ENCODE results near the gene CNGB1. TPM values are rescaled to one million over a fixed set of nuclear protein-coding genes. Genes with fewer than 3 reads are reported as not detected.
"Not testable (repeated sequence)": the region's sequence is repeated elsewhere in the genome, so short reads cannot be mapped to it uniquely, and the experiment has no call there.

The CNGB1 gene
- total RNA-seq, 2 donors from 2014 or later = 0.34 TPM; not detected in 1

DNA sequence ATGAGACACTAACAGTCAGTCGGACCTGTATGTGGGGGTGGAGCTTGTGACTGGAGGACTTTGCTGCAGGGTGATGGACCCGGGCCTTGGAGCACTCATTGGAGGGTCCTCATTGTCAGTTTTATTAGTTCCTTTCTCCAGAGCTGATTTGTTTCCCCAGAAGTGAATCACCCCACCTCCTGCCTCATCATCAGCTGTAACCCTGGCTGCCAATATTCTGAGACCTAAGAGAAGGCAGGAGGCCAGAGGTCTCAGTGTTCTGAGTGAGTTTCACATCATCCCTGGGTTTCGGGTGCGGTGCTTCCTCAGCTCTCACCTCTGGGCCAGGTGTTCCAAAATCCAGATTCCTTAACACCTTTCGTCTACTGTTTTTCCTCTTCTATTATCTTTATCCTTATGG is 118.7 kb downstream of the CNGB1 start:
- no peak overlapping the region for H3K4me3 ChIP-seq
- WGBS = 74% methylated on average over 5 of the region's 5 CpGs

DNA sequence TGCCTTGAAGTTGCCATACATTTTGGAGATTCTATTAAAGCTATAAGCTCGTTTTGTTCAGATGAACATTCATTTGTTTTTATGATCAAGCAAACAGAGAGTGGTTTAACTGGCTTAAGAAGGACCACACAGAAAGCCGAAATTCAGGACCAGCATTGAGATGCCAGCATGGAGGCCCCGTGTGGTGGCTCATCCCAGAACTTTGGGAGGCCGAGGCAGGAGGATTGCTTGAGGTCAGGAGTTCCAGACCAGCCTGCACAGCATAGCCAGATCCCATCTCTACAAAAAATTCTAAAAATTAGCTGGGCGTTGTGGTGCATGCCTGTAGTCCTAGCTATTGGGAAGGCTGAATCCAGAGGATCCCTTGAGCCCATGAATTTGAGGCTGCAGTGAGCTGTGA is 122.7 kb downstream of the CNGB1 start:
- intact Hi-C loops (cut with DNase I) = no loop called here
- no peaks in the 10 kb centered on the region for H3K27me3 ChIP-seq (replicated peaks; ENCODE audit: insufficient read depth)
- no peak for TF ChIP-seq POLR2A (IDR thresholded peaks at IDR 0.05)
- no peak for TF ChIP-seq CTCF (IDR thresholded peaks at IDR 0.05)
- no peak for TF ChIP-seq POLR2AphosphoS5 (IDR thresholded peaks at IDR 0.05)
- no peaks in the 10 kb centered on the region for H3K9me3 ChIP-seq
- no peak overlapping the region for H3K4me3 ChIP-seq
- H3K4me1 ChIP-seq (replicated peaks) = no peaks in the 10 kb centered on the region
- H3K27ac ChIP-seq = no peak overlapping the region
- 83% methylated on average over 5 of the region's 5 CpGs for WGBS
- H3K36me3 ChIP-seq = no peaks in the 10 kb centered on the region
- DNase-seq (ENCODE audit: low spot score) = no peak

More for the DNA sequence above, 118.7 kb downstream of the CNGB1 start:
- TF ChIP-seq POLR2A (IDR thresholded peaks at IDR 0.05) (no peak), CTCF (IDR thresholded peaks at IDR 0.05) (no peak), POLR2AphosphoS5 (IDR thresholded peaks at IDR 0.05) (no peak)
- DNase-seq (ENCODE audit: low spot score) = no peak
- Histone ChIP-seq H3K27ac (no peak overlapping the region), H3K36me3 (no peaks in the 10 kb centered on the region), H3K27me3 (replicated peaks; ENCODE audit: insufficient read depth) (no peaks in the 10 kb centered on the region), H3K9me3 (no peaks in the 10 kb centered on the region), H3K4me1 (replicated peaks) (no peaks in the 10 kb centered on the region)
- intact Hi-C loops (cut with DNase I) = no loop called here

GRCh38 chr16:57846931-57847330 is 124.0 kb downstream of the CNGB1 start:
- WGBS = 73% methylated on average over 6 of the region's 6 CpGs

DNA sequence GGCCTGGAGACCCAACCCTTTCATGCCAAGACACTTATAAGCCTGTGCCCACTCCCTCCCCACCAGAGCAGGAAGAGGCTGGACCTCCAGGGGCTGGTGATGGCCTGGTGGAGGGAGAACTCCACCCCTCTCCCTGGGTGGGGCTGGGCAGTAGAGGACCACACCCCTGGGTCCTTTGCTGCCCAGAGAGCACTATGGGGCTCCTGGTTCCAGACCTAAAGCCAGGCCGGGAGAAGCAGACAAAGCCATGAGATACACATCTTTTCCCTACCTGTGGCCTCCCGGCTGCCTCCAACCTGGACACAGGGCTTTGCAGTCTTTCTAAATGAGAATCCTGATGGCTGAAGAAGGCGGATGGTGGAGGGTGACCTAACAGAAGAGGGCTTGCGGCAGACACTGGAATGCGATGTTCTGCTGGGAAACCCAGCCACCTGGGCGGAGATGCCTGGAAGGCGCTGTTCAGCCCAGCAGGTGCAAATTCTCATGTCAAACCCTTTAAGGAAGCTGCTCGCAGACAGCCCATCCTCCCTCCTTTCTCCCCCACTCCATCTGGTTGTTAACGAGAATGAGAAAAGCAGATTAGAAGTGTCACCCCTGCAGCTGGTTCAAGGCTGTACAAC is 124.7 kb downstream of the CNGB1 start:
- no peaks in the 10 kb centered on the region for H3K36me3 ChIP-seq
- TF ChIP-seq POLR2AphosphoS5 (IDR thresholded peaks at IDR 0.05) (no peak), POLR2A (IDR thresholded peaks at IDR 0.05) (no peak), CTCF (IDR thresholded peaks at IDR 0.05) (no peak)
- no peaks in the 10 kb centered on the region for H3K27me3 ChIP-seq (replicated peaks; ENCODE audit: insufficient read depth)
- no peak overlapping the region for H3K4me3 ChIP-seq
- H3K4me1 ChIP-seq (replicated peaks) = no peaks in the 10 kb centered on the region
- no peak for DNase-seq (ENCODE audit: low spot score)
- no peak overlapping the region for H3K27ac ChIP-seq
- H3K9me3 ChIP-seq = no peaks in the 10 kb centered on the region
- WGBS = 50% methylated on average over 9 of the region's 9 CpGs
- intact Hi-C loops (cut with DNase I) = no loop called here

More at GRCh38 chr16:57846931-57847330, 124.0 kb downstream of the CNGB1 start:
- H3K4me1 ChIP-seq (replicated peaks); DNase-seq (ENCODE audit: low spot score); H3K27ac ChIP-seq; H3K27me3 ChIP-seq (replicated peaks; ENCODE audit: insufficient read depth); H3K9me3 ChIP-seq; intact Hi-C loops (cut with DNase I); H3K4me3 ChIP-seq; H3K36me3 ChIP-seq: not testable (repeated sequence)

GRCh38 chr16:57845115-57845514 is 125.8 kb downstream of the CNGB1 start:
- Histone ChIP-seq H3K27me3 (replicated peaks; ENCODE audit: insufficient read depth) (no peaks in the 10 kb centered on the region), H3K9me3 (no peaks in the 10 kb centered on the region), H3K27ac (no peak overlapping the region), H3K4me1 (replicated peaks) (no peaks in the 10 kb centered on the region), H3K4me3 (no peak overlapping the region), H3K36me3 (no peaks in the 10 kb centered on the region)
- DNase-seq (ENCODE audit: low spot score) = no peak
- no peak for TF ChIP-seq POLR2AphosphoS5 (IDR thresholded peaks at IDR 0.05)
- no peak for TF ChIP-seq POLR2A (IDR thresholded peaks at IDR 0.05)
- no peak for TF ChIP-seq CTCF (IDR thresholded peaks at IDR 0.05)
- intact Hi-C loops (cut with DNase I) = no loop called here
- 86% methylated on average over 8 of the region's 8 CpGs for WGBS

Measured in prostate gland (tissue), 2 donors.